ENCODE results near the gene PSMD6.

DNA sequence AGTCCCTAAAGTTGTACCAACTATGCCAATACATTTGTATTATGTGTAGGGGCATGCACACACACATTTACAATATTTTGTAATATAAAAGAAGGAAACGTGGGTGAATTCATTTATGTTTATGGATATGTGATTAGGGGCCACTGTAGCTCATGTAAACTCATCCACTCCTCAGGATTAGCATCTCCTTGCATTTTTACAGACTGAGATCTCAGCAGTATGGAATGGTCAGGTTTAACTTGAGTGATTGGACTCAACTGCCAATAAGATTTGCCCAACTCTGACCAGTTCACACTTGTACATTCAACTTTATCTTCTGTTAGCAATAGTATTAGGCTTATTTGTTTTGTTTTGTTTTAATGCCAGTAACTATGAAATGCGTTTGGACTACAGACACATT is 36.5 kb downstream of the PSMD6 start:
- TF ChIP-seq, protein P1, sequence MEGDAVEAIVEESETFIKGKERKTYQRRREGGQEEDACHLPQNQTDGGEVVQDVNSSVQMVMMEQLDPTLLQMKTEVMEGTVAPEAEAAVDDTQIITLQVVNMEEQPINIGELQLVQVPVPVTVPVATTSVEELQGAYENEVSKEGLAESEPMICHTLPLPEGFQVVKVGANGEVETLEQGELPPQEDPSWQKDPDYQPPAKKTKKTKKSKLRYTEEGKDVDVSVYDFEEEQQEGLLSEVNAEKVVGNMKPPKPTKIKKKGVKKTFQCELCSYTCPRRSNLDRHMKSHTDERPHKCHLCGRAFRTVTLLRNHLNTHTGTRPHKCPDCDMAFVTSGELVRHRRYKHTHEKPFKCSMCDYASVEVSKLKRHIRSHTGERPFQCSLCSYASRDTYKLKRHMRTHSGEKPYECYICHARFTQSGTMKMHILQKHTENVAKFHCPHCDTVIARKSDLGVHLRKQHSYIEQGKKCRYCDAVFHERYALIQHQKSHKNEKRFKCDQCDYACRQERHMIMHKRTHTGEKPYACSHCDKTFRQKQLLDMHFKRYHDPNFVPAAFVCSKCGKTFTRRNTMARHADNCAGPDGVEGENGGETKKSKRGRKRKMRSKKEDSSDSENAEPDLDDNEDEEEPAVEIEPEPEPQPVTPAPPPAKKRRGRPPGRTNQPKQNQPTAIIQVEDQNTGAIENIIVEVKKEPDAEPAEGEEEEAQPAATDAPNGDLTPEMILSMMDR (IDR thresholded peaks at IDR 0.05), result no peak
- TF ChIP-seq POLR2A (IDR thresholded peaks at IDR 0.05) (no peak), POLR2AphosphoS5 (IDR thresholded peaks at IDR 0.05) (no peak), EP300 (IDR thresholded peaks at IDR 0.05; ENCODE audit: low read depth) (no peak)
